ENCODE results near the gene OPCML.

OPCML gene

GRCh38 chr11:133337951-133338418, 194.3 kb downstream of the OPCML start:
- Histone ChIP-seq H3K79me2 (ENCODE audit: low read length) (no peaks in the 10 kb centered on the region), H3K4me2 (ENCODE audit: low read depth, low read length) (no peak overlapping the region), H3K9me3 (replicated peaks; ENCODE audit: insufficient read depth, low read length) (no peaks in the 10 kb centered on the region), H4K20me1 (ENCODE audit: insufficient read depth, low read length) (no peaks in the 10 kb centered on the region), H3K27me3 (replicated peaks; ENCODE audit: insufficient read depth, low read length) (no peaks in the 10 kb centered on the region), H3K4me1 (ENCODE audit: low read length) (no peaks in the 10 kb centered on the region), H3F3A (ENCODE audit: insufficient read depth, low read length) (no peaks in the 10 kb centered on the region), H3K9me2 (replicated peaks; ENCODE audit: insufficient read depth, low read length) (no peaks in the 10 kb centered on the region), H2AFZ (ENCODE audit: low read length) (no peak overlapping the region), H3K9ac (ENCODE audit: low read length) (no peak overlapping the region), H3K27ac (ENCODE audit: low read length) (no peak overlapping the region), H3K36me3 (replicated peaks; ENCODE audit: insufficient read depth, low read length) (no peaks in the 10 kb centered on the region), H3K4me3 (ENCODE audit: low read length) (no peak overlapping the region)
- TF ChIP-seq CTCF (IDR thresholded peaks at IDR 0.05; ENCODE audit: low read length) (no peak), EZH2 (optimal IDR thresholded peaks at IDR 0.05; ENCODE audit: low read depth, low read length) (no peak)
- no peak for DNase-seq

GRCh38 chr11:133337193-133337592, 195.1 kb downstream of the OPCML start:
- no peaks in the 10 kb centered on the region for H3F3A ChIP-seq (ENCODE audit: insufficient read depth, low read length)
- H4K20me1 ChIP-seq (ENCODE audit: insufficient read depth, low read length): no peaks in the 10 kb centered on the region
- no peak overlapping the region for H3K9ac ChIP-seq (ENCODE audit: low read length)
- H3K9me3 ChIP-seq (replicated peaks; ENCODE audit: insufficient read depth, low read length): no peaks in the 10 kb centered on the region
- H3K27ac ChIP-seq (ENCODE audit: low read length): no peak overlapping the region
- no peaks in the 10 kb centered on the region for H3K4me1 ChIP-seq (ENCODE audit: low read length)
- H3K27me3 ChIP-seq (replicated peaks; ENCODE audit: insufficient read depth, low read length): no peaks in the 10 kb centered on the region
- H3K4me3 ChIP-seq (ENCODE audit: low read length): no peak overlapping the region
- H3K79me2 ChIP-seq (ENCODE audit: low read length): no peaks in the 10 kb centered on the region
- no peak for TF ChIP-seq EZH2 (optimal IDR thresholded peaks at IDR 0.05; ENCODE audit: low read depth, low read length)
- TF ChIP-seq EZH2phosphoT487 (IDR thresholded peaks at IDR 0.05; ENCODE audit: low read length): no peak
- TF ChIP-seq CTCF (IDR thresholded peaks at IDR 0.05; ENCODE audit: low read length): no peak
- no peaks in the 10 kb centered on the region for H3K36me3 ChIP-seq (replicated peaks; ENCODE audit: insufficient read depth, low read length)
- H3K9me2 ChIP-seq (replicated peaks; ENCODE audit: insufficient read depth, low read length): no peaks in the 10 kb centered on the region
- no peak for DNase-seq
- no peak overlapping the region for H2AFZ ChIP-seq (ENCODE audit: low read length)
- no peak overlapping the region for H3K4me2 ChIP-seq (ENCODE audit: low read depth, low read length)

- no peaks in the 10 kb centered on the region for H3F3A ChIP-seq (ENCODE audit: insufficient read depth, low read length)
- no peaks in the 10 kb centered on the region for H3K9me2 ChIP-seq (replicated peaks; ENCODE audit: insufficient read depth, low read length)
- no peaks in the 10 kb centered on the region for H3K27me3 ChIP-seq (replicated peaks; ENCODE audit: insufficient read depth, low read length)
- no peak overlapping the region for H2AFZ ChIP-seq (ENCODE audit: low read length)
- H3K4me2 ChIP-seq (ENCODE audit: low read depth, low read length): no peak overlapping the region
- H4K20me1 ChIP-seq (ENCODE audit: insufficient read depth, low read length): no peaks in the 10 kb centered on the region
- TF ChIP-seq EZH2 (optimal IDR thresholded peaks at IDR 0.05; ENCODE audit: low read depth, low read length) (no peak), EZH2phosphoT487 (IDR thresholded peaks at IDR 0.05; ENCODE audit: low read length) (no peak), CTCF (IDR thresholded peaks at IDR 0.05; ENCODE audit: low read length) (no peak)
- H3K79me2 ChIP-seq (ENCODE audit: low read length): no peaks in the 10 kb centered on the region
- H3K4me3 ChIP-seq (ENCODE audit: low read length): no peak overlapping the region
- DNase-seq: no peak
- no peaks in the 10 kb centered on the region for H3K4me1 ChIP-seq (ENCODE audit: low read length)
- H3K9me3 ChIP-seq (replicated peaks; ENCODE audit: insufficient read depth, low read length): no peaks in the 10 kb centered on the region
- no peak overlapping the region for H3K9ac ChIP-seq (ENCODE audit: low read length)
- no peak overlapping the region for H3K27ac ChIP-seq (ENCODE audit: low read length)
- no peaks in the 10 kb centered on the region for H3K36me3 ChIP-seq (replicated peaks; ENCODE audit: insufficient read depth, low read length)
Measured at GRCh38 chr11:133331031-133331430, 201.3 kb downstream of the OPCML start.
